NCI-H1694 treated with DMSO at 0.1 percent for 48 hours (cell line): ENCODE results near the gene SMAD4.
"Not testable (repeated sequence)": the region's sequence is repeated elsewhere in the genome, so short reads cannot be mapped to it uniquely, and the experiment has no call there.

ENCODE experiments used
- DNase-seq: peaks from one replicate; lab custom pipeline; 2025; lab: John Stamatoyannopoulos, UW

The SMAD4 gene

GRCh38 chr18:51111633-51112355 is 81.8 kb downstream of the SMAD4 start:
- DNase-seq, result not testable (repeated sequence)

- DNase-seq, result not testable (repeated sequence)
These were observed 87.0 kb downstream of the SMAD4 start for GRCh38 chr18:51116996-51117395.

- DNase-seq, result not testable (repeated sequence)
These were observed 89.5 kb downstream of the SMAD4 start for GRCh38 chr18:51119561-51119960.

DNA sequence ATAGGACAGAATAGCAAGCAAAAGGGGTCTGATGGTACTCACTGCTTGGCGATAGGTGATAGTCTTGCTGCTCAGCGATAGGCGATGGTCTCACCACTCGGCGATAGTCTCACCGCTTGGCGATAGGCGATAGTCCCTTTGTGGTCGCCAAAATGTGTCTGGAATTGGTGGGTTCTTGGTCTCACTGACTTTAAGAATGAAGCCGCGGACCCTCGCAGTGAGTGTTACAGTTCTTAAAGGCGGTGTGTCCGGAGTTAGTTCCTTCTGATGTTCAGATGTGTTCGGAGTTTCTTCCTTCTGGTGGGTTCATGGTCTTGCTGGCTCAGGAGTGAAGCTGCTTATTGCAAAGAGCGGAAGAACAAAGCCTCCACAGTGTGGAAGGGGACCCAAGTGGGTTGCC is 90.0 kb downstream of the SMAD4 start:
- not testable (repeated sequence) for DNase-seq

DNA sequence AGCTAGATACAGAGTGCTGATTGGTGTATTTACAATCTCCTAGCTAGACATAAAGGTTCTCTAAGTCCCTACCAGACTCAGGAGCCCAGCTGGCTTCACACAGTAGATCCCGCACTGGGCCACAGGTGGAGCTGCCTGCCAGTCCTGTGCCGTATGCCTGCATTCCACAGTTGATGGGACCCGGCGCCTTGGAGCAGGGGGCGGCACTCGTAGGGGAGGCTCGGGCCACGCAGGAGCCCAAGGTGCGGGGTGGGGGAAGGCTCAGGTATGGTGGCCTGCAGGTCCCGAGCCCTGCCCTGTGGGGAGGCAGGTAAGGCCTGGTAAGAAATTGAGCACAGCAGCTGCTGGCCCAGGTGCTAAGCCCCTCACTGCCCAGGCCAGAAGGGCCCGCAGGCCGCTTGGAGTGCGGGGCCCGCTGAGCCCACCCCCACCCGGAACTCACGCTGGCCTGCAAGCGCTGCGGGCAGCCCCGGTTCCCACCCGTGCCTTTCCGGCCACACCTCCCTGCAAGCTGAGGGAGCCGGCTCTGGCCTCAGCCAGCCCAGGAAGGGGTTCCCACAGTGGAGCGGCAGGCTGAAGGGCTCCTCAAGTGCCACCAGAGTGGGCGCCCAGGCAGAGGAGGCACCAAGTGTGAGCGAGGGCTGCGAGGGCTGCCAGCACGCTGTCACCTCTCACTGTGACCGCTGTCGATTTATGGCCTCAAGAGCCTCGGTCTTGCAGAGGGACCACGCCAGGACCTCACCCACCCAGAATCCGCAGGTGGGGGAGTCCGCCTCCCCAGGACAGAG is 91.0 kb downstream of the SMAD4 start:
- DNase-seq, result no peak

DNA sequence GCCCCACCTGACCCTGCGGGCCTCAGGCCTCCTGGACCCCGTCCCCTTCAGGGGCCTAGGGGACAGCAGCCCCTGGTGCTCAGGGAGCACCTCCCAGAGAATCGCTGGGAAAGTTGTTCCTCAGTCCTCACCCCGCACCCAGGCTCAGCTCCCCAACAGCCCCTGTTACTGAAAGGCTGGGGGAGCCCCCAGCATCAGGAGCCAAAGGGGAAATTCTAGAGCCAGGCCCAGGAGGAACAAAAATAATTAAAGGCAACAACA is 91.5 kb downstream of the SMAD4 start:
- DNase-seq, result no peak

DNA sequence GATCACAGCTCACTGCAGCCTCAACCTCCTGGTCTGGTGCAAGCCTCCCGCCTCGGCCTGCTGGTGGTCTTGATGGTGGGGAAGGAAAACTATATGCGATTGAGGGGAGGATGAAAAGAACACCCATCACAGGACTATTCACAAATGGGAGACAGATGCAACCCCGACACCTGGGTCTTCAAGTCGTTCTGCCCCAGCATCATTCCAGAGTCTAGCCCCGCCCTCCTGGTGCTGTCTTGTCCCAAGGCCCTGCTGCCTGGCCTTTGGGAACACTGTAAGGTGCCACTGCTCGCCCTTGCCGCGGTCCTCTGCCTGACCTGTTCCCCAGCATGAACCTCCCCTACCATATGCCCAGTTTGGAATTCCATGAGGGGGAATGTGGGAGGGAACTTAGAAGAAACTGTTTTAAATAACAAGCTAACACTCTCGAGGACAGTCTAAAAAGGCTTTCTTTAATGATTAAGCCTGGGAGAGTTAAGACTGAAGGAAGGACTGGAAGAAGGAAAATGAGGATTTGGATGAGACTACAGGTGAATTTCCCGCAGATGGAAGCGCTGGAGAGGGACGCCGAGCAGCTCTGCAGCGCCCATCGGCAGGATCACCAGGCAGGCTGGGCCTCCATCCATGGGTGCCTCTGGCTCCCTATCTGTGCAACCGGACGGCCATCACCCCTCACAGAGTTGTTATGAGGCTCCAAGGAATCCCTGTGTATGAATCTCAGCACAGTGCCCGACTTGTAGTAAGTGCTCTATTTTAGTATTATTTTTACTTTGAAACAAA is 92.4 kb downstream of the SMAD4 start:
- no peak for DNase-seq

DNA sequence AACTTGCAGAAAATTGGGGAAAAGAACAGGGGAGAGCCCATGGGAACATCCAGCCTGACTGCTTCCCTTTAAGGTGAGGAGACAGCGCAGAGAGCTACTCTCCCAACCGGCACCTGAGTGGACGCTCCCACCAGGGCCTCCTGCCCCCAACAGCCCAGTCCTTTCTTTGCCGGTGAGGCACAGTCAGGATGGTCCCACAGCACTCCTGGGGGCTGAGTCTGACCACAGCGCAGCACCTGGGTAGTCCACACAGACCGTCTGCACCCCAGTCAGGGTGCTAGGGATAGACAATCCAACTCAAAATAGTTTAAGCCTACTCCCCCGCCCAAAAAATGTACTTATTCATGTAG is 93.0 kb downstream of the SMAD4 start:
- DNase-seq, result no peak

- no peak for DNase-seq
These were observed 93.5 kb downstream of the SMAD4 start for GRCh38 chr18:51123481-51123880.

DNA sequence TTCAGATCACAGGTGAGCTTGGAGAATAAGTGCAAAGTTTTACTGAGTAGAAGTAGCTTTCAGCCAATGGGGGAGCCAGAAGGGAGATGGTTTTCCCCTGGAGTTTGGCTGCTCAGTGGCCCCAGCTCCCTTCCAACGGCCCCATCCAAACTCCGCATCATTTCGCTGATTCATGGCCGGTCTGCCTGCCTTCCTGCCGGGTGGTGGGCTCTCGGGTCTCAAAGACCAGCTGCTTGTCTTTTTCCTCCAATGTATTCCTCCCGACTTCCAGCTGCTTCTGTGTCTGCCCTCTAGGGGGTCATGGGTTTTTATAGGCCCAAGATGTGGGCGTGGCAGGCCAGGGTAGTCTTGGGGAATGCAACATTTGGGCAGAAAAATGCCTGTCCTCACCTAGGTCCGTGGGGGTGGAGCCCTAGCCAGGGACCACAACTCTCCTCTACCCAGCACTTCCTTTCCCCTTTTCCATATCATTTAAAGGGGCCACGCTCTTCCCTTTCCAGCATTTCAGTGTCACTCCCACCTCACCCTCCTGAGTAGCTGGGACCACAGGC is 94.0 kb downstream of the SMAD4 start:
- DNase-seq, result no peak

GRCh38 chr18:51125976-51126375 is 96.0 kb downstream of the SMAD4 start:
- no peak for DNase-seq

DNA sequence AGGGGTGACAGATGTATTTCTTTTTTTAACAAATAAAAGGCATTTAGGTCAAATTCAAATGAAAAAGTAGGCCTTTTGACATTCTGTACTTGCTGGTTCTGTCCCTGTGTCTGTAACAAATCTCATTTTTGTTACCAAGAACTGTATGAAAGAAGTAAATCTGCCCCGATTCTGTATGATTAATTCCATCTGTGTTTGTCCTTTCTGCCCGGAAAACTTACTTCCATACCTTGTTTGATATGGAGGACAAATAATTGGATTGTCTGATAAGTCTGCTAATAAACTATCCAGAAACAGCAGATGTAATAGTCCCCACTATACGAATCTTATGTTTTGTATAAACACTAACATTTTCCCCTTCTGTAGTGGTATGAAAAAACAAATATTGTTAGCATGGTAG is 97.7 kb downstream of the SMAD4 start:
- no peak for DNase-seq

- DNase-seq, result no peak
These were observed 98.5 kb downstream of the SMAD4 start for GRCh38 chr18:51128533-51128932.

- DNase-seq, result no peak
These were observed 102.4 kb downstream of the SMAD4 start for GRCh38 chr18:51132256-51132935.

DNA sequence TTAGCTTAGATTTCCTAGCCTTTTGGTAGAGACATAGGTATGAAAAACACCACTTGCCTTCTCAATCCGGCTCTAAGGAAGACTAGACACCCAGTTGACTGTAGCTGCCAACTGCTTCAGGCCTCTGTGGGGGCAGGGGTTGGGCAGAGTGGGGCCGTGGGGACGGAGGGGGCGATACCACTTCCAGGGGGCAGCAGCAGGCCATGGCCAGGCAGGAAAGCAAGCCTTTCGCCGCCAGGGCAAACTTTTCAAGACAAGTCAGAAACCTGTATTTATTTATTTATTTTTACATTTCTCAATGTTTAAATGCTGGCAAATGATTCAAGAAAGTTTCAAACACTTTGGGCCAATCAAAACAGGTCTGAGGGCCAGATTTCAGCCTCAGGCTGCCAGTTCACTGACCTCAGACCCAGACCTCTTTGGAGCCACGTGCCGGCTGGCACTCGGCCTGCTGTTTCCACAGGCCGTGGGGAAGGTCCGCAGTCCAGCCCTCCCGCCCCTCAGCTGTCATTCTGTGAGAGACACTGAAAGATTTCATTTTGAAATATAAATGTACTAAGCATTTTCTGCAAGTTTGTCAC is 103.7 kb downstream of the SMAD4 start:
- no peak for DNase-seq
